ELR (cell line): ENCODE data around the gene KCNAB1.
A peak's percentile ranks its signal among the peaks of the same experiment; 100 is the strongest.

Experiments used
- DNase-seq: peaks from one replicate; pipeline ENCODE4 v3.0.0-alpha.2; 2015; ENCODE audit warnings: low read depth

KCNAB1 gene

DNA sequence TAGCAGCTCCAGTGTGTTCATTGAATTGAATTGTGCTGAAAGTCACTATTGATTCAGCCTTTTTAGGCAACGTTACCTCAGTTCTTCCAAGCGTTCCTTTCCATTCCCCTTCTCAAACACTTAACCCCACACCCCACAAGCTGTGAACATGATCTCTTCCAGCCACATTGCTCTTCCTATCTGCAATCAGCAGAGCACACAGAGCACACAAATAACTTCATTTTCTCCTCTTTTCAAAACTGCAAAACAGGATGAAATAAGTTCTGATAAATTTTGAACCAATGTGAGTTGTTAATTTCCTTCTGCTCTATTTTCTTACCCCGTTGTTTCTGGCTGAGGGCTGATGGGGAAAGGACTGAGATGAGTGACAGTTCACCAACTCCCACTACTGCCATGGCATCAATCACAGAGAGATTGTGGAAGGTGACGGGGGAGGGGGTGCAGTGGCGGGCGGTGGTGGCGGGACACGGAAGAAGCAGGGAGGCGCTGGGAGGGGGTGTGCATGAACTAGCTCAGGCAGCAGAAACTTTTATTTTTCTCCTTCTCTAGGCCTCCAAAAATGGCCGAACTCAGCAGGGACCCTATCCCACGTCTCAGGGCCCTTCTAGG, 287.3 kb downstream of the KCNAB1 start:
- DNase-seq = no peak

DNA sequence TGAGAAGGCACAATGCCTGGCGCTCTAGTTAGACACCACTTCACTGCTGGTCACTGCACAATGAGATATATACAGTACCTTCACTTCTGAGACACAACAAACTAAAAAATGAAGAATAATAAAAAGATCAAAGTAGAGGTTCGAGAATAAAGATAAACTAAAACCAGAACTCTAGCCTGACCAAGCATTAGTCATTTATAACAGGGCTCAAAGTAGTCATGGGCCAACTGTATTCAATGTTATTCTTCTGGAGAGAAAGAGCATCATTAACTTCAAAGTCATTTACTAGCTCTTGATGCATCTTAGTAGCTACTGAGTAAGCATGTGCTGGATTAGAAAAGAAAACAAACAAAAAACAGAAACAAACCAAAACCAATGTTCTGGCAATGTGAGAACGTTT, 289.3 kb downstream of the KCNAB1 start:
- peak; percentile 57 for DNase-seq

- DNase-seq = no peak
These were observed 292.2 kb downstream of the KCNAB1 start for GRCh38 chr3:156412600-156412999.

- DNase-seq = no peak
These were observed 293.0 kb downstream of the KCNAB1 start for GRCh38 chr3:156413293-156413892.

GRCh38 chr3:156416846-156417558, 296.6 kb downstream of the KCNAB1 start:
- no peak for DNase-seq

- DNase-seq = no peak
These were observed 297.3 kb downstream of the KCNAB1 start for GRCh38 chr3:156417559-156418132.

GRCh38 chr3:156418428-156418827, 298.1 kb downstream of the KCNAB1 start:
- DNase-seq = no peak

- no peak for DNase-seq
These were observed 301.2 kb downstream of the KCNAB1 start for GRCh38 chr3:156421534-156421933.

- no peak for DNase-seq
These were observed 304.4 kb downstream of the KCNAB1 start for GRCh38 chr3:156424758-156425157.

- no peak for DNase-seq
These were observed 305.3 kb downstream of the KCNAB1 start for GRCh38 chr3:156425651-156426050.

DNA sequence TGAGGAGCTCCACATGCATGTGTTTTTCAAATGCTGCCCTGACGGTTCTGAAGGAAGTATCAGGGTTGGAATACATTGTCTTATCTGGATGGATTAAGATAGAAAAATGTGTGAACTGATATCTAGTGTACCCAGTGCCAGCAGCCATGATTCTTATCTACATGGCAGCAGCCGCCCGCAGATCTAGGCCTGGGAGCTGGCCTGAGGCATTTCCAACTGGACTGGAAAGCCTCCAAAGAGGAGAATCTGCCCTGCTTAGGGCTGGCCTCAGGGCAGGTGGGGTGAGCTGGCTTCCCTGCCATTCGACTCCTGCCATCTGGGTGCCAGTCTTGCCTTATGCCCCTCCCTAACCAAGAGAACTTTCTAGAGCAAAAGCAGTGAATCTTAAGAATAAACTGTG, 308.7 kb downstream of the KCNAB1 start:
- no peak for DNase-seq

DNA sequence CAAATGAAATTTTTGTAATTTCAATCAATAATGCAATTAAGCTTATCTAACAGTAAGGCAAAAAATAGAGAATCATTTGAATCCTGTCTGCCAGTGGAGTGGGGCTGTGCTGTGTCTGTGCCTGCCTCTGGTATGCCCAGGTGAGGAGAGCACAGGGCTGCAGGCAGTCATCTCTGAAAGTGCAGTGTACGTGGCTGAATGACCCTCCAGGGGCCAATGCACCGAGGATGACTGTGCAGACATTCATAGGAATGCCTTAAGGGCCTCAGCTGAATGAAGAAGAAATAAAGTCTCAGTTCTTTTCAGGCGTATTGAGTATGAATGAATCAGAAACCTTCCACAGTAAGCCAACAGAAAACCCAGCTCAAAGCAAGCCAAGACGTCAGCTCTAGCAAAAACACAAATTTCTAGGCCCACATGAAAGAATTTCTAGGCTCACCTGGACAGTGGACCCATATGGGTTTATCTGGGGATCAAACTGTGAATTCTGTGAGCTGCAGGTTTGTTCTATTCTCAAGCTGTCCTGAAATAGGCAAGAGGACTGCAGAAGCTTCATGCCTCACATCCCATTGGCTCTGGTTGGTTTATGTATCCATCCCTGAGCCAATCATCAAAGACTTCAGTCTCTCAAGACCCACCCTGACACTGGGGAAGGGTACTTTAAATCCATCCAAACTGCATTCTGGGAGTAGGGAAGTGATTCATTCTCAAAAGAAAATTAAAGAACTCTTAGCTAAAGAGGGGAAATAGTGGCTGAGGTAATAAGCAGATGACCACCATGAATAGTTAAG, 311.2 kb downstream of the KCNAB1 start:
- DNase-seq = peak; percentile 48

DNA sequence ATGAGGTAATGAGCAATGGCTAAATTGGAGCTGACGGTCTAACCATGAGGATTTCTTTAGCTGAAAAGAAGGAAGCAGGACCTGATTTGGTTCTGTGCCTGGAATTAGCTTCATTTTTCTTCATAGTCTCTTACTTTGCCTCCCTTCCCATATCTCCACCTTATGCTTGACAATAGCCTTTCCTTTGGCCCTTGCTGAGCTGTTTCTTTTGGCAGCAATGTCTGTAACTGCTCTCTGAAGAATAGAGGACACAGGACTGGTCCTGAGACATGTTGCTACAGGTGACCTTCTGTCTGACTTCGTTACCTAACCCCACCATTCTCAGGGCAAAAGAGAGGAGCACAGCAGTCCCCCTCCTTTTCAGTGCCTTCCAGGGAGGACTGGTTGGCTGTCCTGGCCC, 312.2 kb downstream of the KCNAB1 start:
- no peak for DNase-seq

GRCh38 chr3:156433138-156433537, 312.8 kb downstream of the KCNAB1 start:
- peak; percentile 81 for DNase-seq

DNA sequence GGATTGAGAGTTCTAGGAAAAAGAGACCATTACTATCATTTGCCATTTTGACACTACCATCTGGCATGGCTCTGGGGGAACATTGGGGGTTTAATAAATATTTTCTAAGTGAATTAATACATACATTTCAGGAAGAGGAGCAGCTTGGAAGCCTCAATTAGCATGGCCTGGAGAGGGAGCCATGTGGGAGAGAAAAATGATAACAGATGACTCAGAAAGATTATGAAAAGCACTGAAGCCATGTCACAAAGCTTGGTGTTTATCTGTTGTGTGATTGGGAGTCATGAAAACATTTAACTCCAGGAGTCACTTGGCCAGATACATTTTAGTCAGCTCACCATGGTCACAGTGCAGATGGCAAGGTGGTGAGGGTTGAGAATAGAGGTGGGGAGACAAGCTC, 313.5 kb downstream of the KCNAB1 start:
- peak; percentile 48 for DNase-seq

- DNase-seq = no peak
These were observed 314.5 kb downstream of the KCNAB1 start for GRCh38 chr3:156434921-156435320.

DNA sequence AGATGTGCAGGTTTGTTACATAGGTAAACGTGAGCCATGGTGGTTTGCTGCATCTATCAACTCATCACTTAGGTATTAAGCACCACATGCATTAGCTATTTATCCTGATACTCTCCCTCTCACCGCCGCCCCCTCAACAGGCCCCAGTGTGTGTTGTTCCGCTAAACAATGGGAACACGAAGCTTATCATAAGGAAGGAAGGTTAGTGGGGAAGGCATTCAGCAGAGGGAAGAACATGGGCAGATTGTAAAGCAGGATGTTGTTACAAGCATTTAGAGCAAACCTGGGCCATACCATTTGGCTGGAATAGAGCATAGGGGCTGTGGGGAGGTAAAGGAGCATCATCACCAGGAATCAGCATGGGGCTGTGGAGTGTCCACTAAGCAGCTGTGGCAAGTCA, 322.7 kb downstream of the KCNAB1 start:
- no peak for DNase-seq

DNA sequence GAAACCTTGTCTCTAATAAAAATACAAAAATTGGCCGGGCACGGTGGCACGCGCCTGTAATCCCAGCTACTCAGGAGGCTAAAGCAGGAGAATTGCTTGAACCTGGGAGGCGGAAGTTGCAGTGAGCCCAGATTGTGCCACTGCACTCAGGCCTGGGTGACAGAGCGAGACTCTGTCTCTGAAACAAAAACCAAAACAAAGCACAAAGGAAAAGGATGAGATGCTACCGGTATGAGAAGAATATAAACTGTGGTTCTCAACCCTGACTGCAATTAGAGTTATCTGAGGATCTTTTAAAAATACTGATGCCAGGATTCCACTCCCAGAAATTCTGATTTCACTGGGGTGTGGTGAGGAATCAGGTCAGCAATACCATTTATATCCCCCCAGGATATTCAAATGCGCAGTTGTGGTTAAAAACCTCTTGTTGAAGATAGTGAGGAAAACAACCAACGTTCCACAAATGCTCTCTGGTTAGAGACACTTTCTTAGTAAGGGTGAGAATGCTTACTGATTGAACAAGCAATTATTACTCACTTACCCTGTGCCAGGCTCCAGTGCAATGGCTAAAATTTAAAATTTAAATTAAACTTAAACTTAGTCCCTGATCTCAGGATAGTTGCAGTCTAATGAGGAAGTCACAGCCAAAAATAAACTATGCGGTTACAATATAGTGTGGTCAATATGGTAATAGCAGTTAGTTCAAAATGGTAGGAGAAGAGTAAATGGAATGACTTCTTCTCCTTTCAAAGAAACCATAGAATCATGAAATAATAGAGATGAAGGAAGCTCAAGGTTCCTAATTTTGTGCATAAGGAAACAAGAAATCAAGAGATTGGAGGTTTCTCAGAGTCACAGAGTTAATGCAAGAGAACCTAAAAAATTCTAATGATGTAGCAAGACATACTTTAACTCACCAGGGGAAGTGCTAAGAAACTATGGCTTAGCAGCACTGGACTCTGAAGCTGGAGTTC, 325.0 kb downstream of the KCNAB1 start:
- no peak for DNase-seq

- peak; percentile 66 for DNase-seq
These were observed 327.9 kb downstream of the KCNAB1 start for GRCh38 chr3:156448300-156448699.

GRCh38 chr3:156449710-156450574, 329.6 kb downstream of the KCNAB1 start:
- peak; percentile 59 for DNase-seq
